ENCODE measurements around the gene COL1A1. TPM values are rescaled to one million over a fixed set of nuclear protein-coding genes. Genes with fewer than 3 reads are reported as not detected.
A peak's percentile ranks its signal among the peaks of the same experiment; 100 is the strongest.

Gene COL1A1
- total and polyA plus RNA-seq, 2 of the 13 experiments (the other 11 are each of a cell fraction or from before 2014, with no cell fraction given), result 0.05 TPM; not detected in 1

GRCh38 chr17:50161023-50161910 lies 40.2 kb downstream of the COL1A1 start (continued):
- peak; percentile 49; the same call in 1 of the 2 replicates for TF ChIP-seq ZBTB14 (CRISPR knock-in tag; IDR thresholded peaks at IDR 0.05)
- TF ChIP-seq PHF5A (CRISPR knock-in tag; IDR thresholded peaks at IDR 0.05; ENCODE audit: low read depth, unreplicated experiment), result peak; percentile 79
- no peak for TF ChIP-seq DZIP1 (CRISPR knock-in tag; IDR thresholded peaks at IDR 0.05)
- peak; percentile 68 for TF ChIP-seq YY1 (IDR thresholded peaks at IDR 0.05; ENCODE audit: insufficient read depth, insufficient replicate concordance, low read depth, low read length)
- peak; percentile 61 for TF ChIP-seq ZNF407 (CRISPR knock-in tag; IDR thresholded peaks at IDR 0.05; ENCODE audit: not compliant biosample characterization)
- TF ChIP-seq MIER3 (CRISPR knock-in tag; IDR thresholded peaks at IDR 0.05; ENCODE audit: borderline replicate concordance), result peak; percentile 75; the same call in 1 of the 2 replicates
- peak; percentile 22; the same call in 1 of the 2 replicates for TF ChIP-seq ZNF281 (CRISPR knock-in tag; IDR thresholded peaks at IDR 0.05; ENCODE audit: borderline replicate concordance)
- no peak for TF ChIP-seq TBL1XR1 (IDR thresholded peaks at IDR 0.05; ENCODE audit: borderline replicate concordance, low read length, partially characterized antibody)
- peak; percentile 37; the same call in 1 of the 2 replicates for TF ChIP-seq ELF3 (CRISPR knock-in tag; IDR thresholded peaks at IDR 0.05)
- TF ChIP-seq FOSL1 (CRISPR knock-in tag; IDR thresholded peaks at IDR 0.05; ENCODE audit: borderline replicate concordance), result no peak
- TF ChIP-seq ZNF337 (CRISPR knock-in tag; IDR thresholded peaks at IDR 0.05; ENCODE audit: borderline replicate concordance, low read depth), result no peak
- no peak for TF ChIP-seq RBAK (CRISPR knock-in tag; IDR thresholded peaks at IDR 0.05)
